ENCODE results near the gene VGLL4. TPM values are rescaled to one million over a fixed set of nuclear protein-coding genes. Genes with fewer than 3 reads are reported as not detected.
A peak's percentile ranks its signal among the peaks of the same experiment; 100 is the strongest.

Gene VGLL4
- total RNA-seq, 1 experiment from 2014 or later: 42.1 TPM

DNA sequence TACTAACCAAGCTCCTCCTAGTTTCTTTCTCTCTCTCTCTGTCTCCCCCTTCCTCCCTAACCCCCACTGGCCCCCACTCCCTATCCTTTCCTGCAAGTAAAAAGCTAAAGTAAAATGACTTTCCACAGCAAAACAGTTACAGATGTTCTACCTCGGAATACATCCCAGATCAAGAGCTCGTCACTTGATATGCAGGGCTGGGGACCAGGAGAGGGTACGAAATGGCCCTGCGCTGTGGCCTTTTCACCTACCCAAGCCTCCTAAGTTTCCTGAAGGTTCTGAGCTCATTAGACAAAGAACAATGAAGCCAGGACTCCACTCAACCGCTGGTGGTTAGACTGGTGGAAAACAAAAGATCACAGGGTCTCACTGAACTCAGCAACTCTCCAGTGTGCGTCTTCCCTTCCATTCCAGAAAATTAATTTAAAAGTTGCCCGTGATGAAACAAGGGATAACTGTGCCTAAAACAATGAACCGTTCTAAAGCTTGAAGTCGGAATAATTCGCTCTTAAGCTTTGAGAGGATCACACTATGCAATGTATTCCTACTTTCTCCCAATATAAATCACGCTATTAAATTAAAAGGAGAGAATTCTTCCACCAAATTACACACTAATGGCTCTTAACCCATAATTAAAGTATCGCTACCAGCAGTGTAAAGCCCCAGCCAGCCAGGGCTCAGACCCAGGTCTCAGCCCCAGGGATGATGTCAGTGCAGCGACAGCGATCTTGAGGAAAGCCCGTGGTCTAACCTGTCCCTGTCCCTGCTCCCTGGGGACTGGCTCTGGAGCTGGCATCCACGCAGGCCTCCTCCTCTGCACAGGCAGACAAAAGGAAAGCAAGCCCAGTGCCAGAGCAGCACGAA is 5.0 kb downstream of the VGLL4 start:
- H3K79me1 ChIP-seq (ENCODE audit: insufficient read depth, low read depth, low read length, poor library complexity, severe bottlenecking): peaks cover 4% of the 10 kb centered on the region
- WGBS (ENCODE audit: extremely low coverage, insufficient read length, low lambda C conversion rate): no CpG with 5 or more reads among the region's 17 CpGs
- H2BK120ac ChIP-seq (ENCODE audit: low read depth, low read length, poor library complexity, severe bottlenecking): no peak overlapping the region
- H3K4ac ChIP-seq (ENCODE audit: low read depth, low read length): no peak overlapping the region
- H4K20me1 ChIP-seq (ENCODE audit: control insufficient read depth, insufficient read depth, insufficient read length): no peaks in the 10 kb centered on the region
- no peaks in the 10 kb centered on the region; a peak in 1 of 5 replicates for H3K9me3 Mint-ChIP-seq
- no peaks in the 10 kb centered on the region for H3K27me3 Mint-ChIP-seq (ENCODE audit: low read depth)
- peak overlapping the region; percentile 7 to 40; a peak in 3 of 5 replicates for H3K4me3 Mint-ChIP-seq
- no peak overlapping the region for H2BK5ac ChIP-seq (ENCODE audit: insufficient read length, low read length)
- no peaks in the 10 kb centered on the region for H3K9me3 ChIP-seq (ENCODE audit: control insufficient read depth, low read depth, low read length)
- H4K91ac ChIP-seq (ENCODE audit: insufficient read length, low read depth, low read length): no peak overlapping the region
- no peaks in the 10 kb centered on the region for H3K27me3 ChIP-seq (ENCODE audit: insufficient read depth, low read length)
- no peak overlapping the region for H3K56ac ChIP-seq (ENCODE audit: insufficient read length, low read depth, low read length)
- no peak overlapping the region for H2AK5ac ChIP-seq (ENCODE audit: insufficient read length, low read length)
- no peak overlapping the region for H2BK20ac ChIP-seq (ENCODE audit: low read depth, low read length, poor library complexity, severe bottlenecking)
- no peak overlapping the region for H3K23ac ChIP-seq (ENCODE audit: insufficient read length, low read depth, low read length)
- H4K8ac ChIP-seq (replicated peaks; ENCODE audit: insufficient read length, low read depth, low read length): no peak overlapping the region
- no peak overlapping the region for H2BK15ac ChIP-seq (ENCODE audit: low read depth, low read length)
- TF ChIP-seq, protein P1, sequence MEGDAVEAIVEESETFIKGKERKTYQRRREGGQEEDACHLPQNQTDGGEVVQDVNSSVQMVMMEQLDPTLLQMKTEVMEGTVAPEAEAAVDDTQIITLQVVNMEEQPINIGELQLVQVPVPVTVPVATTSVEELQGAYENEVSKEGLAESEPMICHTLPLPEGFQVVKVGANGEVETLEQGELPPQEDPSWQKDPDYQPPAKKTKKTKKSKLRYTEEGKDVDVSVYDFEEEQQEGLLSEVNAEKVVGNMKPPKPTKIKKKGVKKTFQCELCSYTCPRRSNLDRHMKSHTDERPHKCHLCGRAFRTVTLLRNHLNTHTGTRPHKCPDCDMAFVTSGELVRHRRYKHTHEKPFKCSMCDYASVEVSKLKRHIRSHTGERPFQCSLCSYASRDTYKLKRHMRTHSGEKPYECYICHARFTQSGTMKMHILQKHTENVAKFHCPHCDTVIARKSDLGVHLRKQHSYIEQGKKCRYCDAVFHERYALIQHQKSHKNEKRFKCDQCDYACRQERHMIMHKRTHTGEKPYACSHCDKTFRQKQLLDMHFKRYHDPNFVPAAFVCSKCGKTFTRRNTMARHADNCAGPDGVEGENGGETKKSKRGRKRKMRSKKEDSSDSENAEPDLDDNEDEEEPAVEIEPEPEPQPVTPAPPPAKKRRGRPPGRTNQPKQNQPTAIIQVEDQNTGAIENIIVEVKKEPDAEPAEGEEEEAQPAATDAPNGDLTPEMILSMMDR (conservative IDR thresholded peaks at IDR 0.05): no peak
- peaks cover 37% of the 10 kb centered on the region; the same call in 1 of the 2 replicates for H3K79me2 ChIP-seq (ENCODE audit: insufficient read depth, low read length)
- peaks cover 16% of the 10 kb centered on the region for H3K23me2 ChIP-seq (ENCODE audit: insufficient read length, low read depth, low read length, poor library complexity, severe bottlenecking)
- no peak overlapping the region for H3K27ac ChIP-seq (ENCODE audit: insufficient read length, low read depth, low read length)
- H3K36me3 Mint-ChIP-seq (ENCODE audit: insufficient read depth in 1 of 3, low read depth in 3 of 3): no peaks in the 10 kb centered on the region; a peak in 2 of 7 replicates
- H4K5ac ChIP-seq (ENCODE audit: insufficient read length, low read depth, low read length): no peak overlapping the region
- no peak overlapping the region for H3T11ph ChIP-seq (ENCODE audit: low read length)
- H3K27ac Mint-ChIP-seq: peak overlapping the region; percentile 70 to 87 (median 73)
- no peak for DNase-seq
- no peak overlapping the region for H3K18ac ChIP-seq (ENCODE audit: insufficient read length, low read depth, low read length)
- H3K4me1 ChIP-seq (ENCODE audit: insufficient read depth, low read length): peaks cover 22% of the 10 kb centered on the region; the same call in 1 of the 2 replicates
- peaks cover 65 to 71% of the 10 kb centered on the region in 2 experiments for H3K4me1 Mint-ChIP-seq
- no peak overlapping the region for H3K9ac ChIP-seq (ENCODE audit: extremely low read depth, insufficient read length, low read length)
- H2AFZ ChIP-seq (ENCODE audit: low read length): no peak overlapping the region
- H3K4me2 ChIP-seq (ENCODE audit: insufficient read depth, insufficient read length, low read length): no peak overlapping the region
- H2BK12ac ChIP-seq (ENCODE audit: insufficient read length, low read depth, low read length): no peak overlapping the region
- no peak overlapping the region; the same call in 1 of the 2 replicates for H3K14ac ChIP-seq (ENCODE audit: insufficient read depth, low read length)

All from H9 (cell line).